HepG2 (cell line): ENCODE measurements around the gene SALL2. TPM values are rescaled to one million over a fixed set of nuclear protein-coding genes. Genes with fewer than 3 reads are reported as not detected.
A peak's percentile ranks its signal among the peaks of the same experiment; 100 is the strongest.

Source experiments
- MTA3 ChIP-seq: sonication (generic); formaldehyde crosslinking; IDR thresholded peaks from 2 replicates; pipeline ENCODE4 v1.4.0; 2020; ENCODE audit warnings: missing genetic modification reagents
- PBX3 ChIP-seq: sonication (generic); formaldehyde crosslinking; IDR thresholded peaks from 2 replicates; pipeline ENCODE4 v1.8.1; 2023; ENCODE audit warnings: missing genetic modification reagents, inconsistent platforms, borderline replicate concordance
- TMF1 ChIP-seq: sonication (generic); formaldehyde crosslinking; IDR thresholded peaks from 2 replicates; pipeline ENCODE4 v1.8.1; 2022; ENCODE audit warnings: low read depth, missing genetic modification reagents
- ZFAT ChIP-seq: sonication (generic); formaldehyde crosslinking; conservative IDR thresholded peaks from 2 replicates; pipeline ENCODE4 v1.8.1; 2023; ENCODE audit warnings: missing genetic modification reagents, inconsistent platforms
- ZNF282 ChIP-seq: fragments of 450-650 bp; IDR thresholded peaks from 2 replicates; pipeline ENCODE4 v1.6.1; 2018; ENCODE audit not compliant: partially characterized antibody
- ZNF350 ChIP-seq: sonication (generic); formaldehyde crosslinking; IDR thresholded peaks from 2 replicates; pipeline ENCODE4 v1.4.0; 2020; ENCODE audit warnings: mild to moderate bottlenecking, low read depth, missing genetic modification reagents, borderline replicate concordance
- ZNF576 ChIP-seq: sonication (generic); formaldehyde crosslinking; IDR thresholded peaks from 2 replicates; pipeline ENCODE4 v1.4.0; 2020; ENCODE audit warnings: mild to moderate bottlenecking, missing genetic modification reagents
- ZNF577 ChIP-seq: sonication (generic); formaldehyde crosslinking; IDR thresholded peaks from 2 replicates; pipeline ENCODE4 v1.4.0; 2020; ENCODE audit warnings: mild to moderate bottlenecking, low read depth, missing genetic modification reagents, borderline replicate concordance
- ZNF598 ChIP-seq: sonication (generic); formaldehyde crosslinking; IDR thresholded peaks from 2 replicates; pipeline ENCODE4 v1.5.1; 2020; ENCODE audit warnings: mild to moderate bottlenecking, missing genetic modification reagents, borderline replicate concordance
- ZNF710 ChIP-seq: sonication (generic); formaldehyde crosslinking; IDR thresholded peaks from 2 replicates; pipeline ENCODE4 v1.5.0; 2020; ENCODE audit warnings: mild to moderate bottlenecking, missing genetic modification reagents, borderline replicate concordance
- ZNF850 ChIP-seq: sonication (generic); formaldehyde crosslinking; conservative IDR thresholded peaks from 2 replicates; pipeline ENCODE4 v1.9.0; 2021; ENCODE audit warnings: mild to moderate bottlenecking, missing genetic modification reagents
- ZSCAN31 ChIP-seq: sonication (generic); formaldehyde crosslinking; IDR thresholded peaks from 2 replicates; pipeline ENCODE4 v1.5.0; 2020; ENCODE audit warnings: low read depth, mild to moderate bottlenecking, missing genetic modification reagents
- polyA plus RNA-seq, 8 experiments: library from polyadenylated mRNA; depleted of rRNA in 3 of 8; stranded (reverse) in 7 of 8; unstranded in 1 of 8; fragments of >200 nt; fragmentation: Illumina TruSeq in 4 of 8; extraction: Trizol in 4 of 8; gene quantifications; 2 replicates each; pipeline versions ENCODE4 v1.2.1 to v1.2.3, GENCODE V29; 2011 to 2016; ENCODE audit warnings: low read depth in 4 of 8, missing spikeins in 1 of 8, mixed read lengths in 1 of 8; ENCODE audit not compliant: insufficient read depth in 1 of 8
- total RNA-seq, 5 experiments: library from RNA; depleted of rRNA; stranded (reverse); fragments of >200 nt; fragmentation: Illumina TruSeq; extraction: Trizol; gene quantifications; 2 replicates each; pipeline ENCODE4 v1.2.3, GENCODE V29; 2016; ENCODE audit warnings: low read depth in 1 of 5
- TF ChIP-seq, protein P1 (sequence below): sonication (generic); formaldehyde crosslinking; IDR thresholded peaks from 2 replicates; pipeline ENCODE4 v1.4.0; 2020; ENCODE audit warnings: missing genetic modification reagents
- TF ChIP-seq, protein P2 (sequence below): sonication (generic); formaldehyde crosslinking; IDR thresholded peaks from 2 replicates; pipeline ENCODE4 v1.5.1; 2020; ENCODE audit warnings: mild to moderate bottlenecking, missing genetic modification reagents
- TF ChIP-seq, protein P3 (sequence below): sonication (generic); formaldehyde crosslinking; IDR thresholded peaks from 2 replicates; pipeline ENCODE4 v1.8.1; 2023; ENCODE audit warnings: missing genetic modification reagents, mild to moderate bottlenecking, borderline replicate concordance
- TF ChIP-seq, protein P4 (sequence below): sonication (generic); formaldehyde crosslinking; IDR thresholded peaks from 2 replicates; pipeline ENCODE4 v1.4.0; 2020; ENCODE audit warnings: missing genetic modification reagents, mild to moderate bottlenecking, borderline replicate concordance

Gene SALL2
- total and polyA plus RNA-seq, 2 of the 13 experiments (the other 11 are each of a cell fraction or from before 2014, with no cell fraction given), result 4.9 to 5.8 TPM

- TF ChIP-seq, protein P1, sequence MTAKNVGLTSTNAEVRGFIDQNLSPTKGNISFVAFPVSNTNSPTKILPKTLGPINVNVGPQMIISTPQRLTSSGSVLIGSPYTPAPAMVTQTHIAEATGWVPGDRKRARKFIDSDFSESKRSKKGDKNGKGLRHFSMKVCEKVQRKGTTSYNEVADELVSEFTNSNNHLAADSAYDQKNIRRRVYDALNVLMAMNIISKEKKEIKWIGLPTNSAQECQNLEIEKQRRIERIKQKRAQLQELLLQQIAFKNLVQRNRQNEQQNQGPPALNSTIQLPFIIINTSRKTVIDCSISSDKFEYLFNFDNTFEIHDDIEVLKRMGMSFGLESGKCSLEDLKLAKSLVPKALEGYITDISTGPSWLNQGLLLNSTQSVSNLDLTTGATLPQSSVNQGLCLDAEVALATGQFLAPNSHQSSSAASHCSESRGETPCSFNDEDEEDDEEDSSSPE (CRISPR knock-in tag), result peak; percentile 96
- TF ChIP-seq ZFAT (CRISPR knock-in tag) (no peak), ZNF577 (CRISPR knock-in tag) (no peak), ZNF282 (no peak), ZNF710 (CRISPR knock-in tag) (peak; percentile 44; the same call in 1 of the 2 replicates), ZNF350 (CRISPR knock-in tag) (peak; percentile 96), ZNF598 (CRISPR knock-in tag) (peak; percentile 97), TMF1 (peak; percentile 97), ZNF850 (no peak), PBX3 (CRISPR knock-in tag) (no peak), ZSCAN31 (CRISPR knock-in tag) (peak; percentile 99), MTA3 (CRISPR knock-in tag) (no peak), ZNF576 (CRISPR knock-in tag) (peak; percentile 86; the same call in 1 of the 2 replicates)
- TF ChIP-seq, protein P2, sequence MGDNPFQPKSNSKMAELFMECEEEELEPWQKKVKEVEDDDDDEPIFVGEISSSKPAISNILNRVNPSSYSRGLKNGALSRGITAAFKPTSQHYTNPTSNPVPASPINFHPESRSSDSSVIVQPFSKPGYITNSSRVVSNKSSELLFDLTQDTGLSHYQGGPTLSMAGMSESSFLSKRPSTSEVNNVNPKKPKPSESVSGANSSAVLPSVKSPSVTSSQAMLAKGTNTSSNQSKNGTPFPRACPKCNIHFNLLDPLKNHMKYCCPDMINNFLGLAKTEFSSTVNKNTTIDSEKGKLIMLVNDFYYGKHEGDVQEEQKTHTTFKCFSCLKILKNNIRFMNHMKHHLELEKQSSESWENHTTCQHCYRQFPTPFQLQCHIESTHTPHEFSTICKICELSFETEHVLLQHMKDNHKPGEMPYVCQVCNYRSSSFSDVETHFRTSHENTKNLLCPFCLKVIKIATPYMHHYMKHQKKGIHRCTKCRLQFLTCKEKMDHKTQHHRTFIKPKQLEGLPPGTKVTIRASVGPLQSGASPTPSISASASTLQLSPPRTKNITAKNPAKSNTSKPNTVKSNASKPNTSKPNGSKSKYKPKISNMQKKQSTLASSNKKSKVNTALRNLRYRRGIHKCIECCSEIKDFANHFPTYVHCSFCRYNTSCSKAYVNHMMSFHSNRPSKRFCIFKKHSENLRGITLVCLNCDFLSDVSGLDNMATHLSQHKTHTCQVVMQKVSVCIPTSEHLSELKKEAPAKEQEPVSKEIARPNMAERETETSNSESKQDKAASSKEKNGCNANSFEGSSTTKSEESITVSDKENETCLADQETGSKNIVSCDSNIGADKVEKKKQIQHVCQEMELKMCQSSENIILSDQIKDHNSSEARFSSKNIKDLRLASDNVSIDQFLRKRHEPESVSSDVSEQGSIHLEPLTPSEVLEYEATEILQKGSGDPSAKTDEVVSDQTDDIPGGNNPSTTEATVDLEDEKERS, result peak; percentile 91; the same call in 1 of the 2 replicates
- TF ChIP-seq, protein P3, sequence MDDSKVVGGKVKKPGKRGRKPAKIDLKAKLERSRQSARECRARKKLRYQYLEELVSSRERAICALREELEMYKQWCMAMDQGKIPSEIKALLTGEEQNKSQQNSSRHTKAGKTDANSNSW (CRISPR knock-in tag), result peak; percentile 80; the same call in 1 of the 2 replicates
- TF ChIP-seq, protein P4, sequence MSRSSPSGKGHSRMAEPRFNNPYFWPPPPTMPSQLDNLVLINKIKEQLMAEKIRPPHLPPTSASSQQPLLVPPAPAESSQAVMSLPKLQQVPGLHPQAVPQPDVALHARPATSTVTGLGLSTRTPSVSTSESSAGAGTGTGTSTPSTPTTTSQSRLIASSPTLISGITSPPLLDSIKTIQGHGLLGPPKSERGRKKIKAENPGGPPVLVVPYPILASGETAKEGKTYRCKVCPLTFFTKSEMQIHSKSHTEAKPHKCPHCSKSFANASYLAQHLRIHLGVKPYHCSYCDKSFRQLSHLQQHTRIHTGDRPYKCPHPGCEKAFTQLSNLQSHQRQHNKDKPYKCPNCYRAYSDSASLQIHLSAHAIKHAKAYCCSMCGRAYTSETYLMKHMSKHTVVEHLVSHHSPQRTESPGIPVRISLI (CRISPR knock-in tag), result no peak; the same call in 1 of the 2 replicates
Measured at GRCh38 chr14:21510735-21511657, 15.2 kb downstream of the SALL2 start, which contains the start of gene METTL3 (continued).
